Right renal cortex interstitium (tissue), 3 donors: ENCODE data around the gene ZNF777. TPM values are rescaled to one million over a fixed set of nuclear protein-coding genes. Genes with fewer than 3 reads are reported as not detected.
"Not testable (repeated sequence)": the region's sequence is repeated elsewhere in the genome, so short reads cannot be mapped to it uniquely, and the experiment has no call there.

Experiments used
- DNase-seq, 3 donors: peaks; one replicate each; pipeline ENCODE4 v3.0.0-alpha.2; 2013; ENCODE audit warnings: low read depth in 3 of 3, low spot score in 2 of 3
- polyA plus RNA-seq, 3 donors: library from polyadenylated mRNA; unstranded; fragments of 120-200 nt; gene quantifications; one replicate each; pipeline ENCODE4 v1.2.1, GENCODE V29; 2013; ENCODE audit not compliant: insufficient read length in 3 of 3

ZNF777 gene
- 10 to 100 TPM; 12.9 to 13.3 (median 13.1) TPM for polyA plus RNA-seq

DNA sequence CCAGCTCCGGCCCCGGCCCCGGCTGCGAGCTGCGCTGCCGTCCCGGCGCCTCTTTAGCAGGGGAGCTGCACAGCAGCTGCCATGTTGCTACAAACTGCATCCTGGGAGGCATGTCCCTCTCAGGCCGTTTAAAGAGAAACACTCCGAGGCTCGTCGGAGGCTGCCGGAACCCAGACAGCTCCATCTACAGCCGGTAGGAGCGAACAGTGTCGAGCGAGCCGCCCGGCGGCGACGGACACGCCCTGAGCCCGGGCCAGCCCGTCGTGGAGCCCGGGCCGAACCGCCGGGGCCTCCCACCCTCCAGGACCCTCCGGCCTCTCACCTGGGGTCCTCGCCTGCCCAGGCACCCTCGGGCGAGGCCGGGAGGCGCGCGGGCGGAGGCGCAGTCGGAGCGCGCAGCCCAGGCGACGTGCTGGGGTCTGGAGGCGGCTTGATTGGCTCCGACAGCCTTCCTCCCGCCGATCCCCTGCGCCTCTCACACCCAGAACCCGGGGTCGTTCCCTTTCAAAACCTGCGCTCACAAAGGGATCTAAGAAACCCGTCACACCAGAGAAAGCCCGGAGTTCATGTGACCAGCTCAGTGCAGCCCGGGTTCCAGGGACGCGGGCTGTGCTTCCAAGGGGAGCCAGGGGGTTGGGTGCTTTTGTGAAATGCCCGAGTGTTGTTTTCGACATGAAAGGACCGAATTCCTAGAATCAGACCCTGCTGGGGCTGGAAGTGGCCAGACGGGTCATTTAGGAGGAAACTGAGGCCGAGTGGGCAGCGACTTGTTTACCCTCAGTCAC, at the start of gene ZNF777:
TSS of gene ZNF777 (minus strand) at position 570 of the 785 bp plus-strand sequence. CDS start 5,040 bp downstream, outside the sequence.
- DNase-seq, result peak; percentile 50 to 70 (median 62)

DNA sequence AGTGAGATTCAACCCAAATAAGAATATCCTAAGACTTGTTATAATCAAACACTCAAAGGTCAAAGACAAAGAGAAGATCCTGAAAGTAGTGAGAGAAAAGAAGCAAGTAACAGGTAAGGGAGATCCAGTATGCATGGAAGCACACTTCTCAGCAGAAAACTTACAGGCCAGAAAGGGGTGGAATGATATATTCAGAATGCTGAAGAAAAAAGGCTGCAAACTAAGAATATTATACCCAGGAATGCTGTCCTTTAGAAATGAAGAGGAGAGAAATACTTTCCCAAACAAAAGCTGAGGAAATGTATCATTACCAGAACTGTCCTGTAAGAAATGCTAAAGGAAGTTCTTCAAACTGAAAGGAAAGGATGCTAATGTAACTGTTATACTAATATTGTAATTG, 49.4 kb upstream of the ZNF777 start:
- DNase-seq, result no peak

DNA sequence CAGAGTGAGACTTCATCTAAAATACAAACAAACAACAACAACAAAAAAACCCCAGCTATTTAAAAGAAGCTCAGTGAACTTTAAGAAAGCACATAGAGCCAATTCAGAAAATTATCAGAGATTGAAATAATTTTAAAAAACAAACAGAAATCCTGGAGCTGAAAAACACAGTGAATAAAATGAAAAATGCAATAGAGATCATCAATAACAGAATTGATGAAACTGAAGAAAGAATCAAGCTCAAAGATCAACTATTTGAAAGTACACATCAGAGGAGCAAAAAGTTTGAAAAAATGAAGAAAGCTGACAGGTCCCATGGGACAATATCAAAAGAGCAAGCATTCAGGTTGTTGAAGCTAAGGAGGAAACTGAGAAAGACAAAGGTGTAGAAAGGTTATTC, 48.9 kb upstream of the ZNF777 start:
- DNase-seq, result no peak

DNA sequence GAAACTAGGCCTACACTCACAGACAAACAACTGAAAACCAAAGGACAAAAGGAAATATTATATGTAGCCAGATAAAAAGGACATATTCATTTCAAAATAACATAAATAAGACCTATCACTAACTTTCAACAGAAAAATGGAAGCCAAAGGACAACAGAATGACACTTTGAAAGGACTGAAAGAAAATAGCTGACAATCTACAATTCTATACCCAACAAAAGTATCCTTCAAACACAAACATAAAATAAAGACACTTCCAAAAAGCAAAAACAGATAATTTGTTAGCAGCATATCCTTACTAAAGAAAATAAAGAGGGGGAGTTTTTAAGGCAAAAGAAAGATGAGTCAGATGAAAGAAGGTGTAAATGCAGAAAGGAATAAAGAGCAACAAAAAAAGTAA, 44.7 kb upstream of the ZNF777 start:
- DNase-seq, result no peak

DNA sequence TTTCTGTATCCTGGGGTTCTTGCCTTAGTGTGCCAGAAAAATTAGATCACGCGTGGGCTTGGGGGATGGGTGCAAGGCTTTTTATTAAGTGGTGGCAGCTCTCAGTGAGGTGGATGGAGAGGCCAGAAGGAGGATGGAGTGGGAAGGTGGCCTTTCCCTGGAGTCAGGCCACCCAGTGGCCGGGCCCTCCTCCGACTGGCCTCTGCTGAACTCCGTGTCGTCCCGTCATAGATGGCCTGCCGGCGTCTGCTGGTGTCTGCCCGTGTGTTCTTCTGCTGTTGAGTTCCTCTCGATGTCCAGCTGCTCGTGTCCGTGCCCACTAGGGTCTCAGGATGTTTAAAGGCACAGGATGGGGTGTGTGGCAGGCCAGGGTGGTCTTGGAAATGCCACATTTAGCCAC, 40.8 kb upstream of the ZNF777 start:
- no peak for DNase-seq

DNA sequence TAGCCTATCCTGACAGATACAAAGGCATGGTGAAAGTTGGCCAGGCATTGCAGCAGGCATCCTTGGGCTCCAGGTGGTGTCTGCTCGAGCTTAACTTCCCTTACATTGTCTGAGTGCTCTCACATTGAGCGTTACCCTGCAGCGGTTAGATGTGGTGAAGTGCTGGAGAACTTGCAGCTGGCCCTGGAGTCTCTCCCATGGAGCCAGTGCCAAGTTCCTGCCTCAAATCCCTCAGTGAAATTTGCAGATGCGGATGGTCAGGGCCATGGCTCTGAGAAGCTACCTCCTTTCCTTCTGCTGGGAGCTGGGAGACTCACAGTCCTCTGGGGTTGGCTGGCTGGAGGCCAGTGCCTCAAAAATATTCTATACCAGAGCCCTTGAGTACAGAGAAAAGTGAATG, 40.0 kb upstream of the ZNF777 start:
- DNase-seq, result no peak

DNA sequence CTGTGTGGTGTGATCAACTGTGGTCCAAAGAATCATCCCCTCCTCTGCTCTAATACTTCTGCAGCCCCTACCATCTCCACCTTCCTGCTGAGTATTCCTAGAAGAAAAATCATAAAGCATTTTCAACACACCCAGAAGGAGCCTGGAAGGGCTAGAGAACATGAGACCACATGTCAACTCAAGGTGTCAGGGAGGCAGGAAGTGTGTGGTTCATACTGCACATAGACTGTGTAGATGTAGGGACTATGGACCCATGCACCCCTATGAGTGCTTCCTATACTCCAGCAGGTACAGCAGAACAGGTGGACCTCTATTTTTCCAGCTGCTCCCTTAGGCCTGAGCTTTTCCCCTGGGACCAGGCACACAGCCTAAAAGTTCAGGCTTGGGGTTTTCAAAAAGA, 39.3 kb upstream of the ZNF777 start:
- DNase-seq, result no peak

DNA sequence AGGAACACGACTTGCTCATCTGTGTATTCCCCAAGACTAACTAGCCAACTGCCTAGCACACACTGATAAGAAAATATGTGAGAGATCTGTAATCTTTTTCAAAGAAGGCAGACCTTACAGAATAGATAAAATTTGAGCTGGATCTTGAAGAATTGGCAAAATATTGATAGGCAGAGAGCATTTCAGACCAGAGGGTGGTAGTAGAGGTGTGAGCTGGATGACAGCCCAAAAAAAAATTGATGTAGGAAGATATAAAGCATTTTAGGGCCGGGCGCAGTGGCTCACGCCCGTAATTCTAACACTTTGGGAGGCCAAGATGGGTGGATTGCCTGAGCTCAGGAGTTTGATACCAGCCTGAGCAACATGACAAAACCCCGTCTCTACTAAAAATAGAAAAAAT, 37.9 kb upstream of the ZNF777 start:
- no peak for DNase-seq

DNA sequence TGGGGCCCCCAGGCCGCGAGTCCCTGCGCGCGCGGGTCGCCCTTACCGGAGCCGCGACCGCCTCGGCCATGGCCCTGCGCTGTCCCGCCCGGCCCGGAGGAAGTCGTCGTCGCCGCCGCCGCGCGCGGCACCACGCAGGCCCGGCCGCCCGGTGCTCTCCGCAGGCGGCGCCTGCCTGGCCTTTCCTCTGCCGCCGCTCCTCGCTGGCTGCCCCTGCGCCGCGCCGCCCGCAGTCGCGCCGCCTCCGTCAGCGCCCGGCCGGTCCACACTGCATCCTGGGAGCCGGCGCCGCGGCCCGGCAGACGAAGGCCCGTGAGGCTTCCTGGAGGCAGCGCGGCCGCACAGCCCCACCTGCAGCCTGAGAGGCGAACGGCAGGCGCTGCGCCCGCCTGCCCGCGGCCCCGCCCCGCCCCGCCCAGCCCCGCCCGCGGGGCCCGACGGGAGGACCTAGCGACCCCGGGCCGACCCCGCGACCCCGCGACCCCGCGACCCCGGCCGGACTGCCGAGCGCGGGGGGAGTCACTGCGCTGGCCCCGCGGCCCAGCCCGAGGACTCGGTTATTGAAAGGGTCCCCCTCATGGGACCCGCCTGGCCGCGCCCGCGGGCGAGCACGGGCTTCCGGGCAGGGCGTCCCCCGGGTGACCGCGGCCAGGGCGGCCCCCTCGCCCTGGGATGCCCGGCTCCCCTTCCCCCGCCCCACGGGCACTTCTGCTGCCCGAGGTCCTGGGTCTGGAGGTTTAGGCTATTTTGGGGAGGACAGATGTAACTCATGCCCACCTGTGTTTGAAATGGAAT, 36.8 kb upstream of the ZNF777 start, which contains the start of gene ZNF746:
TSS of gene ZNF746 (minus strand) at position 343 of the 795 bp plus-strand sequence. CDS start at position 70, 273 bp downstream.
- peak in 2 of 3 donors; percentile 36 to 55 for DNase-seq

DNA sequence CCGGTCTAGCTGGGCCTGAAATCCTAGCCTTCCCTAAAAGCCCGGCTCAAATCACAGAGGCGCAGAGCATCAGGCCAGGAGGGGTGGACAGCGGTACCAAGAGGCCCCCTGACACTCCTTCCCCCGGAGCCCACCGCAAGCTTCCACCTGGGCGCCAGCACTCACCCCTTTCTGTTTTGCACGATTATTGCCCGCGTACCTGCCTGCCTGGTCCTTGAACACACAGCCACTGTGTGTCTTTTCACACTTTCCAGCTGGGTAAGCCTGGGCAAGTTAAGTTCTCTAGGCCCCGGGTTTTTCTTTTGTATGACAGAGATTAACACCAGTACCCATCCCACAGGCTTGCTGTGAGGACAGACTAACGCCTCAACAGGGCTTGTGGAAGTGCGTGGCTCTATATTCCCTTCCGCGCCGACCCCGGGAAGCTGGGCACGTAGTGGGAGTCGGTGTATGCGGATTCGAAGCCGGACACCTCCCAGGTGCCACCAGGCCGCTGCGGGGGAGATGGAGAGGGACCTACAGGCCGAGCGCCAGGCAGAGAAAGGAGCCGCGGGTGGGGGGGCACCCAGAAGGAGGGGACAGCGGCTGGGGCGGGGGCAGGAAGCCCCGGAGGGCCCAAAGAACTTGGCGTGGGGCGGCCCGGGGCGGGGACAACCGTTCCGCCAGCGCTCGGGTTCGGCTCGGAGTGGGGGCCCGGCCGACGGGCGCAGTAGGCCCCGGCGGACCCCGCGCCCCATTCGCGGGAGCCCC, 36.0 kb upstream of the ZNF777 start:
- DNase-seq, result peak in 2 of 3 donors; percentile 15 to 24

DNA sequence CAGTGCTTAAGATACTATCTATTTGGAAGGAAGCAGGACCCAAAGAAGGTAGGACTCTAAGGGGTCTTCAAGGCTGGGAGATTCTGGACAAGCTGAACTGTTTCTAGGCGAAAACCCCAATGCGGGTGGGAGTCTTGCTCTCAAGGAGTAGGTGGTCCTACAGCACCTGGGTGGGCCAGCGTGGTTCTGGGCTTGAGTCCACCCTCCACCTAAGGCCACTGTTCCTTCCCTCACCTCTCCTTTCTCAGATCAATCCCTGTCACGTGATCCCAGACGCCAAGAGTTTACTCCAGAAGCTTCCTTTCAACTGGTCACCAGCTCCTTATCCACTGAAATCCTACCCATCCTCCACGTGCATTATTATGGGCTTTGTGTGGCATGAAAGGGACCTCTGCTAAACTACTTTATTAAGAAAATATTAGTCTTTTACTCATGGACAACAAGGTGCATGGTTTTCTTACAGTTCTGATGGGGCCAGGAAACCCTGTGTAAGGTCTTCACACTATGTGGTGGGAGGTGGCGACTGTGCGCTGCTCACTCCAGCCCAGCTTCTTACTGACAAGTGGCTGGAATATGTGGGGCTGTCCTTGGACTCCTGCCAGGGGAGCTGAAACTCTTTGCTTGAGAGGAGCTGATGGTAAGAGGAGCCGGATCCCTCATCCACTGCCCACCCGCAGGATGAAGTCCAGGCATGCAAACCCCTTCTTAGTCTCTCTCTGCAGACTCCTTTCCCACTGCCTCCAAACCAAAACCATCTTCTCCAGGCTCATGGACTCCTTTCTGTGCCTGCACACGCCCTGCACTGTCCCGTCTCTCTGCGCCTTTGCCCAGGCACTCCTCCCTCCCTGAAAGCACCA, 35.2 kb upstream of the ZNF777 start:
- peak; percentile 63 to 69 (median 65) for DNase-seq

DNA sequence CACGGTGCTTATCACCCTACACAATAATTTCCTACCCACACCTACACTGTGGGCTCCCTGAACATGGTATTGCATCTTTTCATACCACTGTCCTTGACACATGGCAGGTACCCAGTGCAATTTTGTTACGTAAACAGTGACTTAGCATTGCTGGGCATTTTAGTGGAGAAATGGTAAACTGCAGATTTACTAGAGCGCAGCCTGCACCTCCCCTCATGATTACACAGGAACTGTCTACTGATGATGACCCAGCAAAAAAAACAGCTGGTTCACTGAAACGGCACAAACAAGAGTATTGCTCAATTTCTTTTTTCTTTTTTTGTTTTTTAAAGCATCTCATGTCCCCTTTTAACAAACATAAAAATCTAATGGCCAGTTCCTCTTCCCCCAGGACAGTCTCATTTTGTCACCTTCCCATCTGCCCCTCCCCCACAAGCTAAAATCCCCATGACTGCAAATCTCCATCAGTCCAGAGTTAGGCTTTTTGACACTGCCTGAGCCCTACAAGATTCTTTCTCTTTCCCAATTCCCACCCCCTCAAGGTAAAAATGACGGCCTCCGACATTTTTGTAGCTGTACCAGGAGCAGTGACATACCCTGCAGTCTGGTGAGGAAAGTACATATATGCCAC, 34.0 kb upstream of the ZNF777 start:
- DNase-seq, result no peak

DNA sequence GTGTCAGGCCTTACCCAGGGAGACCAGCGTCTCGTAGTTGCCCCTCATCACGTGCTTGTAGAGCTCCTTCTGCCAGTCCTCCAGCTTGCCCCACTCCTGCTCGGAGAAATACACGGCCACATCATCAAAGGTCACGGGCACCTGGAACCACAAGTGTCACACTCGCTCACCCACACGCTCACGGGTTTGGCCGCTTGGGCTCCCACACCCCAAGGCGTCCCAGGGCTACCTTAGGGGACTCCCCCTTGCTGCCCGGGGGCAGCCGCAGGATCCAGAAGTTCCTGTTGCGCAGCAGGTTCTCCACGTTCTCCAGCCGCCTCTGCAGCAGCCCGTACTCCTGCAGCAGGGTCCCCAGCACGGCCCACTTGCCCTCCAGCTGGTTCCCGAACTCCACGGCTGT, 33.1 kb upstream of the ZNF777 start:
- not testable (repeated sequence) for DNase-seq

DNA sequence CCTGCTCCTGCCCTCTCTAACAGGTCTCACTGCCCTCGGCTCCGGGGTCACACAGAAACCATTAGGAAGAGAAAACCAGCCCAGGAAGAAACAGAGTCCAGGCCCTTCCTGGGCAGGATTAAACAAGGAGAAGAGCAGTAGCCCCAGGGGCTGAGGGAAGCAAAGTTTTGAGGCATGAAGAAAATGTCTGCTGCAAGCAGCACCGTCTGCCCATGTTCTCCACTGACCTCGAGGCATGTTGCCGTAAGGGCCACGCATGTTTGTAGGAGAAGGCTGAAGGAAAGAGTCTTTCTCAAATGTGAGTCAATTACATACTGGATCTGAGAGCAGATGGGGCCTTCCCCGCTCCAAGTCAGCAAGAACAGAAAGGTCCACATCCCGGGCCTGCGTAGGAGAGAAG, 32.5 kb upstream of the ZNF777 start:
- no peak for DNase-seq

DNA sequence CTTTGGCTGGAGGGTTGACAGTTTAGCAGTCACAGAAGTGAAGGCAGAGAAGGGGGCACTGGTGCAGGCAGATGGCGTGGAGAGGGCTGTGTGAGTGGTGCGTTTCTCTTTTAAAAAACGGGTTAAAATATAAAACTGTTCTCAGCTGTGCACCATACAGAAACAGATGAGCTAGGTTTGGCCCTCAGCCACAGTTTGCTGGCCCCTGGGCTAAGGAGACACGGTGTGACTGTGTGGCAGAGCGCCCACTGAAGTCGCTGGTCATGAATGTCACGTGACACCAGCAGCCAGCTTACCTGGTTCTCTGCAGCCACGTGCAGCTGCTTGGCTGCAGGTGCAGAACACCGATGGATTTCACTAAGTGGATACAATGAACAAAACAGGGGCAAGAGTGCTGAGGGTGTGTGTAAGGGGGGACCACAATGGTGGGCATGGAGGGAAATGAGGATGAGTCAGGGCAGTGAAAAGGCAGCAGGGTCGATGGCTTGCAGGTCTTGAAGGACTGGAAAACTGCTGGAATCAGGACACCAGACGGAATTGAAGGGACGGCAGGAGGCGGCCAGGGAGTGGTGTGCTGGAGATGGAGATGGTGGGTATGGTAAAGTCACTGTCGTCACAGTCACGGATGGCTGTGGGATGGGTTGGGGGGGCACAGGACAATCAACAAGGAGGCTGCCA, 29.4 kb upstream of the ZNF777 start:
- no peak for DNase-seq

DNA sequence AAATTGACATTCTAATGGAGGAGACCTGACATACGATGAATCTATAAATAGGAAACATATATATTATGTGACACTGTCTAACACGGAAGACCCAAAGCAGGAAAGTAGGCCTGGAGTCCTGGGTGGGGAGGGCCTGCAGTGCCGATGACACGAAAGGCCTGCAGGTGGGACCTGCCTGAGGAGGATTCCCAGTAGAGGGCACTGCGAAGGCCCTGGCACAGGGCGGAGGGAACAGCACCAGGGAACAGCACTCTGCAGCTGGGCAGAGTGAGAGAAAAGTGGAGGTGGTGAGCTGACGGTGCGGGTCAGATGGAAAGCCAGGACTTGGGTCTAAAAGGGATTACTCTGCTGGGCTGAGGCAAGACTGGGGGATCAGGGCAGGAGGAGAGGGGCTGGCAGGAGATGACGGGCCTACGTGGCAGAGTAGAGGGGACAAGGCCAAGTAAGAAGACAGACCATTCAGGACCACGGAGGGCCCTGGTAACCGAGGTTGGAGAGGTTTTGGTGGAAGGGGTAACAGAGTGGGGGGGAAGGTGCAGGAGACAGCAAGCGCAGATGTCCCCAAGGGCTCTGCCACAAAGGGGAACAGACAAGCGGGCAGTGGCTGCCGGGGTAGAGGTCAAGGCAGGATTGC, 28.6 kb upstream of the ZNF777 start:
- DNase-seq, result no peak

DNA sequence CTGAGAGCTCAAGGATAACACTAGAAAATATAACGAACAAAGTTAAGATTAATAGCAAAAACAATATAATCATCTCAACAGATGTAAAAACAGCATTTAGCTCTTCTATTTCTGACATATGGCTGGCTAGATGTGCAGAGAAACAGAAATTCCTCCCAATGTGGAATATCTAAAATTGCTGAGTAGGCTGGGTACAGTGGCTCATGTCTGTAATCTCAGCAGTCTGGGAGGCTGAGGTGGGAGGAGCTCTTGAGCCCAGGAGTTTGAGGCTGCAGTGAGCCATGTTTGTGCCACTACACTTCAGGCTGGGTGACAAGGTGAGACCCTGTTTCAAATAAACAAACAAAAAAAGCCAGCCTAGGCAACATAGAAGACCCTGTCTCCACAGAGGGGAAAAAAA, 18.7 kb upstream of the ZNF777 start:
- no peak for DNase-seq

DNA sequence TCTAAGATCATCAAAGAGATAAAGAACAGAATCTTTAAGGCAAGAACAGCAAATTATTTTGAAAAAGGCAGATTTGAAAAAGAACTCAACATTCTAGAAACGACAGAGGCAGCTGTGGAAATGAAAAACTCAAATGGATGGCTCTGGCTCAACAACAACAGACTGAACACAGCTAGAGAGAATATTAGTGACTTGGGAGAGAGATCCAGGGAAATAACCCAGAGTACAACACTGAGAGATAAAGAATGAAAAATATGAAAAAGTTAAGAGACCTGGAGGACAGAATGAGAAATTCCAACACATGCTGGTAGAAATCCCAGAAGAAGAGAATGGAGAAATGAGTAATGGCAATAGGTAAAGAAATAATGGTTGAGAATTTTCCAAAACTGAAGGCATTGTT, 17.9 kb upstream of the ZNF777 start:
- DNase-seq, result no peak
